Type B pancreatic cell (in vitro differentiated cells): ENCODE measurements around the gene PRKCA. TPM values are rescaled to one million over a fixed set of nuclear protein-coding genes. Genes with fewer than 3 reads are reported as not detected.
A peak's percentile ranks its signal among the peaks of the same experiment; 100 is the strongest.

Source experiments
- DNase-seq: peaks from one replicate; pipeline ENCODE4 v3.0.0; 2021; ENCODE audit warnings: mixed read lengths; ENCODE audit not compliant: unreplicated experiment; ENCODE audit errors: extremely low spot score
- H3K27ac Mint-ChIP-seq: 2 replicates; pipeline ENCODE4 v1.8.0; 2021; ENCODE audit warnings: mild to moderate bottlenecking, mixed read lengths
- H3K27me3 Mint-ChIP-seq: 2 replicates; pipeline ENCODE4 v1.8.0; 2021; ENCODE audit warnings: mixed read lengths
- H3K36me3 Mint-ChIP-seq: 2 replicates; pipeline ENCODE4 v1.8.0; 2021; ENCODE audit warnings: mixed read lengths
- H3K4me1 Mint-ChIP-seq: one replicate; pipeline ENCODE4 v1.8.0; 2021; ENCODE audit warnings: mixed read lengths; ENCODE audit not compliant: unreplicated experiment
- H3K4me3 Mint-ChIP-seq: 2 replicates; pipeline ENCODE4 v1.8.0; 2021; ENCODE audit warnings: mild to moderate bottlenecking, mixed read lengths
- H3K9me3 Mint-ChIP-seq: 2 replicates; pipeline ENCODE4 v1.8.0; 2021; ENCODE audit warnings: mixed read lengths
- total RNA-seq: library from RNA; stranded (reverse); gene quantifications from 2 replicates; pipeline ENCODE4 v1.2.1, GENCODE V29; 2021; ENCODE audit warnings: low replicate concordance
- TF ChIP-seq, protein P1 (sequence below): fragments of 200-600 bp; sonication (generic); conservative IDR thresholded peaks from 2 replicates; pipeline ENCODE4 v1.5.0; 2021; ENCODE audit warnings: antibody characterized with exemption, mild to moderate bottlenecking

The PRKCA gene
- total RNA-seq, 1 donor from 2014 or later = 16.1 TPM

DNA sequence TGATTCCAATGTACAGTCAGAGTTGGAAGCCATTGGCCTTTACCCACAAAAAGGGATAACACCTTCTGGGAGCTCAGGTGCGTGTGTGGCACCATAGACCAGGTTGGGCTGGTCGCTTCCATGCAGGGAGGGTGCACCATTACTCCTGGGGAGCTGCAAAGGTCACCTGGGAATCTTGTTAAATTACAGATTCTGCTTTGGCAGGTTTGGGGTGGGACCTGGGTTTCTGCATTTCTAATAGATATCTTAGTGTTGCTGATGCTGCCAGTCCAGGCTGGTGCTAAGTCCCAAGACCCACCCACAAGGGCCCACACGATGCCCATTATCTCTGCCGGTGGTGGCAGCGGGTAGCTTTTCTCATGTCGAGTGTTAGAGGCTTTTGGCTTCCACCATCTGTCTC, 384.2 kb downstream of the PRKCA start:
- no peak for DNase-seq
- H3K27ac Mint-ChIP-seq = no peak overlapping the region

DNA sequence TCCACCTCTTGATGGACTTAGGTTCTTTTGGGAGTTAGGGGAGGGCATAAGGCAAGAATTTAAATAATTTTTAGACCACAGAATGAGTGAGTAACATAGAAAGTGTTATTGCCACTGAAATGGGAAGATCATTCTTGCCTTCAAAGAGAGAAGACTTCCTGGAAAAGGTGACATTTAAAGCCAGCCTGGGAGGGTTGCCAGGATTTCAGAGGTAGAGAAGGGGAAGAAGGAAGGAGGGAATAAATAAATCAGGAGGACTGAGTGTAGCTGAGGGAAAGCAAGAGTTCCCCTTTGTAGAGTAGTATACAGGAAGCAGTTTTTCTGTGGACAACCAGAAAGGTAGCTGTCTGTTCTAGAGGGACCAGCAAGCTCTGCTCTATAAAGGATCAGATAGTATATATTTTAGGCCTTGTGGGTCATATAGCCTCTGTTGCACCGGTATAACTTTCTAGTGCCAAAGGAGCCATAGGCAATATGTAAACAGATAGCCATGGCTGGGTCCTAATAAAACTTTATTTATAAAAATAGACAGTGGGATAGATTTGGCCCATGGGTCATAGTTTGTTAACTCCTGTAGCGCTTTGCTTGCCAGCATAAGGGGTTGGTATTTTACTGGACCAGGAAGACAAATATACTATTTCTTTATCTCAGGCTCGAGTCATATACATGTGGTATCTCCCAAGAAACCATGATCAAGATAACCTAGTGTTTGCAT, 385.3 kb downstream of the PRKCA start:
- H3K4me3 Mint-ChIP-seq = no peak overlapping the region
- H3K27me3 Mint-ChIP-seq = no peaks in the 10 kb centered on the region
- H3K4me1 Mint-ChIP-seq = peaks cover 36% of the 10 kb centered on the region
- H3K36me3 Mint-ChIP-seq = peaks cover 12% of the 10 kb centered on the region
- H3K27ac Mint-ChIP-seq = no peak overlapping the region
- no peak for DNase-seq
- H3K9me3 Mint-ChIP-seq = no peaks in the 10 kb centered on the region
- TF ChIP-seq, protein P1, sequence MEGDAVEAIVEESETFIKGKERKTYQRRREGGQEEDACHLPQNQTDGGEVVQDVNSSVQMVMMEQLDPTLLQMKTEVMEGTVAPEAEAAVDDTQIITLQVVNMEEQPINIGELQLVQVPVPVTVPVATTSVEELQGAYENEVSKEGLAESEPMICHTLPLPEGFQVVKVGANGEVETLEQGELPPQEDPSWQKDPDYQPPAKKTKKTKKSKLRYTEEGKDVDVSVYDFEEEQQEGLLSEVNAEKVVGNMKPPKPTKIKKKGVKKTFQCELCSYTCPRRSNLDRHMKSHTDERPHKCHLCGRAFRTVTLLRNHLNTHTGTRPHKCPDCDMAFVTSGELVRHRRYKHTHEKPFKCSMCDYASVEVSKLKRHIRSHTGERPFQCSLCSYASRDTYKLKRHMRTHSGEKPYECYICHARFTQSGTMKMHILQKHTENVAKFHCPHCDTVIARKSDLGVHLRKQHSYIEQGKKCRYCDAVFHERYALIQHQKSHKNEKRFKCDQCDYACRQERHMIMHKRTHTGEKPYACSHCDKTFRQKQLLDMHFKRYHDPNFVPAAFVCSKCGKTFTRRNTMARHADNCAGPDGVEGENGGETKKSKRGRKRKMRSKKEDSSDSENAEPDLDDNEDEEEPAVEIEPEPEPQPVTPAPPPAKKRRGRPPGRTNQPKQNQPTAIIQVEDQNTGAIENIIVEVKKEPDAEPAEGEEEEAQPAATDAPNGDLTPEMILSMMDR = no peak

More for the DNA sequence above, 384.2 kb downstream of the PRKCA start:
- H3K36me3 Mint-ChIP-seq = peaks cover 12% of the 10 kb centered on the region
- H3K4me1 Mint-ChIP-seq = peaks cover 32% of the 10 kb centered on the region
- H3K9me3 Mint-ChIP-seq = no peaks in the 10 kb centered on the region
- TF ChIP-seq, protein P1 = no peak
- no peak overlapping the region for H3K4me3 Mint-ChIP-seq
- no peaks in the 10 kb centered on the region for H3K27me3 Mint-ChIP-seq

DNA sequence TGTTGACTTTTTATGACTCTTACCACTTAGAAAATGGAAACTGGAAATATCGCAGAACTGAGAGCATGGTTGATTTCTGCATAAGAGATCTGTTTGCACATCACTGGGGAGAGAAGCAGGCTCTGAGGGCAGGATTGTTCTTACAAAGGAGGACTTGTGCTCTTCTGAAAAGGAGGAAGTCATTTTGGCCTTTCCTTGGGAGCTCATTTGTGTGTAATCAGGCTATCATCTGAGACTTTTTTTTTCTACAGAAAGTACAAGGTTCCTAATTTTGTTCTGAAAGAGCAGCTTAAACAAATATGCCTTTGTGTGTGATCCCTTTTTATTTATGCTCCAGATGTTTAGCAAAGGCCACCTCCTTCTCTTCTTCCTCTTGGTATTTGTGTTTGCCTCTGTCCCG, 386.8 kb downstream of the PRKCA start:
- TF ChIP-seq, protein P1 = no peak
- Mint-ChIP-seq H3K4me3 (no peak overlapping the region), H3K9me3 (no peaks in the 10 kb centered on the region), H3K27me3 (no peaks in the 10 kb centered on the region), H3K4me1 (peaks cover 26% of the 10 kb centered on the region), H3K36me3 (peaks cover 12% of the 10 kb centered on the region), H3K27ac (peak overlapping the region; percentile 4)
- no peak for DNase-seq

DNA sequence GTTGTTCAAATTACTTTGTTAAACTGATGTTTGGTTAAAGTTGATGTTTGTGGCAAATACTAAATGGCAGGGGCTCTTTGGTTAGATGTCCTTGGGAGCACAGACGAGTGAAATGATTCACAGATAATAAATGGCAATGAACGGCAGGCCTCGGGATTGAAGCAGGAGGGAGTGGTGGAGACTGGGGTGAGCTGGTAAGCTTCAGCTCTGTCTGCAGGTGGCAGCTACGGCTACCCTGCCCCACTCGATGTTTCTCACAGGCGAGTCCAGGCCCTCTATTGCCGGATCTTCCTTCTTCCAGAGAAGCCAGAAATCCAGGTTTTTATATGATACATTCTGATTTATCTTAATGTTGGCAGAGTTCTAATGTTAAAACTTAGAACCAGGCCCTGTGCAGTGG, 387.8 kb downstream of the PRKCA start:
- Mint-ChIP-seq H3K4me3 (no peak overlapping the region), H3K4me1 (peaks cover 25% of the 10 kb centered on the region), H3K27ac (peak overlapping the region; percentile 4), H3K27me3 (no peaks in the 10 kb centered on the region), H3K36me3 (peaks cover 12% of the 10 kb centered on the region), H3K9me3 (no peaks in the 10 kb centered on the region)
- TF ChIP-seq, protein P1 = no peak
- DNase-seq = no peak

DNA sequence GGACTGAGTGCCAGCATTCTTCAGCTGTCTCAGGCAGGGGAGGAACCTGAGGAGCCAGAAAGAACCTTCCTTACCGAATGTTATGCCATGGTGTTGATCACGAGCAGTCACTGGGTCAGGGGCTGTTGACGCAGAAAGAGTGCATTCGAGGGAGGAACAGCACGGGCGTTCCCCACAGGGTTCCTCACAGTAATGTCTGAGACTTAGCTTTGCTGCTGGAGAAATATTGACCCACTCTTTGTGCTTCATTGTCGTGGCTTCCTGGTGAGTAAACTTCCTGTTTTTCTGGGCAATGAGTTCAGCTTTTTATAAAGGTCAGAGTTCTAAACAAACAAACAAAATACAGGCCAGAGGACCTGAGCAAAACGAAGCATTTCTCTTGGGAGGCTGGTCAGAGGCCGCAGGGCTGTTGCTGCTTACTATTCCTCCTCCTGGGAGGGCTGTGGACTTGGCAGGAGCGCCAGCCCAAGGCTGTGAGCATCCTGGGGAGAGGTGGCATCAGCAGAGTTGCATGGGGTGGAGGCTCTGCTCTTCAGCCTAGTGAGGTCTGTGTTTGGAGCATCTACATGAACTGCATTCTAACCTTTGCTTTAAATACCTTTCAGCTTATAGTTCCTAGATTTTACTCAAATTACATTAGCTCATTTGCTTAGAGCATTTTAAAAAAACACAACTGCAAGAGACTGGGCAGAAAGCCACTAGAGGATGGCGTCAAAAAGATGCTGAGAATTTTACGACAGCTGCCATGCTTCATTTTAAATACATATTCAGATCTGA, 389.4 kb downstream of the PRKCA start:
- DNase-seq = no peak
- TF ChIP-seq, protein P1 = no peak
- H3K27me3 Mint-ChIP-seq = no peaks in the 10 kb centered on the region
- peaks cover 25% of the 10 kb centered on the region for H3K4me1 Mint-ChIP-seq
- peaks cover 12% of the 10 kb centered on the region for H3K36me3 Mint-ChIP-seq
- no peaks in the 10 kb centered on the region for H3K9me3 Mint-ChIP-seq
- H3K27ac Mint-ChIP-seq = peak overlapping the region; percentile 17
- H3K4me3 Mint-ChIP-seq = no peak overlapping the region
